NCI-H2029 (cell line): ENCODE results near the gene CYP3A7.
"Not testable (repeated sequence)": the region's sequence is repeated elsewhere in the genome, so short reads cannot be mapped to it uniquely, and the experiment has no call there.

Experiments
- DNase-seq: peaks from one replicate; lab custom pipeline; 2025; lab: John Stamatoyannopoulos, UW

Gene CYP3A7

DNA sequence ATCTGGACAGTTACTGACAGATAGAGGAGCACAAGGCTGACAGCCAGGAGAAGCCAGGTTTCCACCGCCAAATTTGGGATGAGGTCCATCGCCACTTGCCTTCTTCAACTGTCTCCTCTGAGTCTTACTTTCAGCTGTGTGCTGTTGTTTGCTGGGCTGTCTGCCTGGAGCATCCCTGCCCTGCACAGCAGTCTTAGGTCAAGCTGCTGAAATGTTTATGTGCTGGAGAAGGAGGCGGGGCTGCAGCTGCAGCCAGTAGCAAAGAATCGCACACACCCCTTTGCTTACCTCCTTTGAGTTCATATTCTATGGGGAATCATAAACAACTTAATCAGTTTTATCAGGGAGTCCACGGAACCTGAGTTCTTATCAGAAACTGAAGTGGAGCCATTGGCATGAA is 35.0 kb downstream of the CYP3A7 start:
- no peak for DNase-seq

- not testable (repeated sequence) for DNase-seq
Observed at GRCh38 chr7:99698867-99699730, 35.9 kb downstream of the CYP3A7 start.

- no peak for DNase-seq
Observed at GRCh38 chr7:99694912-99695304, 40.1 kb downstream of the CYP3A7 start.

DNA sequence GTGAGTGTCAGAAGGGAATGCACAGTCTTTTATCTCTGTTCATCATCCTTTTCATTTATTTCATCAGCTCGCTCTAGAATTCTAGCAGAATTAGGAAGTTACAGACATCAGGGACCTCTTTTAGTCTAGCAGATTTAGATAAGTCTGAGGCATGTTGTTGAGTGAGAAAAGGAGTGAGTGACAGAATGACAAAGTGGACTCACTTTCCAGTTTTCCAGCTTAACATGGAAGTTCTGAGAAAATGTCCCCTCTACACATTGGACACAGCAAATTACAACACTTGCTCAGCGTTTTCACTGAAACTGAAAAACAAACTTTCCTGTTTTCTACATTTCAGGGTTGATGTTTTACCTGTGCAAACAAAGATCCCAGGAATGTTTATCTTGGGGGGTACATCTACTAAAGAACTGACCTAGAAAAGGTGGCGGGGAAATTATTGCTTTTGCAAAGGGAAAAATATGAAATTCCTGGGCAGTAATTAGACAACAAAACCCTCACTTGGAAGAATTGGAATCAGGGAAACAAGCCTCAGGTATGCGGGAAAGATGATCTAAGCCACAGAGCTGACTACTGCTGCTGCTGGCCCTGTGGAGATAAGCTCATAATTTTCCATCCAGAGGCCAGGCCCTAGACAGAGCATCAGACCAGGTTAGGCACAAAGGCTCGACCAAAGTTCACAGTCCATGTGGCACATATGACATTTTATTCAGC is 40.6 kb downstream of the CYP3A7 start:
- no peak for DNase-seq

- DNase-seq: no peak
Observed at GRCh38 chr7:99693427-99694200, 41.4 kb downstream of the CYP3A7 start.

DNA sequence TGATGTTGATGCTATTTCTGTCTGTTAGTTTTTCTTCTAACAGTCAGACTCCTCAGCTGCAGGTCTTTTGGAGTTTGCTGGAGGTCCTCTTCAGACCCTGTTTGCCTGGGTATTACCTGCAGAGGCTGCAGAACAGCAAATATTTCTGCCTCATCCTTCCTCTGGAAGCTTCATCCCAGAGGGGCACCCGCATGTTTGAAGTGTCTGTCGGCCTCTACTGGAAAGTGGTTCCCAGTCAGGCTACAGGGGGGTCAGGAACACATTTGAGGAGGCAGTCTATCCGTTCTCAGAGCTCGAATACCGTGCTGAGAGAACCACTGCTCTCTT is 41.9 kb downstream of the CYP3A7 start:
- DNase-seq: no peak

DNA sequence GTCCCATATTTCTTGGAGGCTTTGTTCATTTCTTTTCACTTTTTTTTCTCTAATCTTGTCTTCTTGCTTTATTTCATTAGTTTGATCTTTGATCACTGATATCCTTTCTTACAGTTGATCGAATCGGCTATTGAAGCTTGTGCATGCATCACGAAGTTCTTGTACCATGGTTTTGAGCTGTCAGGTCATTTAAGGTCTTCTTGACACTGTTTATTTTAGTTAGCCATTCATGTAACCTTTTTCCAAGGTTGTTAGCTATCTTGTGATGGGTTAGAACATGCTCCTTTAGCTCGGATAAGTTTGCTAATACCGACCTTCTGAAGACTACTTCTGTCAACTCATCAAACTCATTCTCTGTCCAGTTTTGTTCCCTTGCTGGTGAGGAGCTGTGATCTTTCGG is 42.4 kb downstream of the CYP3A7 start:
- DNase-seq: not testable (repeated sequence)

DNA sequence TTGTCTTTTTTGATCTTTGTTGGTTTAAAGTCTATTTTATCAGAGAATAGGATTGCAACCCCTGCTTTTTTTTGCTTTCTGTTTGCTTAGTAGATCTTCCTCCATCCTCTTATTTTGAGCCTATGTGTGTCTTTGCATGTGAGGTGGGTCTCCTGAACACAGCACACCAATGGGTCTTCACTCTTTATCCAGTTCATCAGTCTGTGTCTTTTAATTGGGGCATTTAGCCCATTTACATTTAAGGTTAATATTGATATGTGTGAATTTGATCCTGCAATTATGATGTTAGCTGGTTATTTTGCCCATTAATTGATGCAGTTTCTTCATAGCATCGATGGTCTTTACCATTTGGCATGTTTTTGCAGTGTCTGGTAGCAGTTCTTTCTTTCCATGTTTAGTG is 43.3 kb downstream of the CYP3A7 start:
- DNase-seq: not testable (repeated sequence)

DNA sequence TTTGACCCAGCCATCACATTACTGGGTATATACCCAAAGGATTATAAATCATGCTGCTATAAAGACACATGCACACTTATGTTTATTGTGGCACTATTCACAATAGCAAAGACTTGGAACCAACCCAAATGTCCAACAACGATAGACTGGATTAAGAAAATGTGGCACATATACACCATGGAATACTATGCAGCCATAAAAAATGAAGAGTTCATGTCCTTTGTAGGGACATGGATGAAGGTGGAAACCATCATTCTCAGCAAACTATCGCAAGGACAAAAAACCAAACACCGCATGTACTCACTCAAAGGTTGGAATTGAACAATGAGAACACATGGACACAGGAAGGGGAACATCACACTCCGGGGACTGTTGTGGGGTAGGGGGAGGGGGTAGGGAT is 44.1 kb downstream of the CYP3A7 start:
- not testable (repeated sequence) for DNase-seq

GRCh38 chr7:99685871-99686608 is 49.0 kb downstream of the CYP3A7 start:
- DNase-seq: not testable (repeated sequence)

- DNase-seq: no peak
Observed at GRCh38 chr7:99685129-99685758, 49.8 kb downstream of the CYP3A7 start.

DNA sequence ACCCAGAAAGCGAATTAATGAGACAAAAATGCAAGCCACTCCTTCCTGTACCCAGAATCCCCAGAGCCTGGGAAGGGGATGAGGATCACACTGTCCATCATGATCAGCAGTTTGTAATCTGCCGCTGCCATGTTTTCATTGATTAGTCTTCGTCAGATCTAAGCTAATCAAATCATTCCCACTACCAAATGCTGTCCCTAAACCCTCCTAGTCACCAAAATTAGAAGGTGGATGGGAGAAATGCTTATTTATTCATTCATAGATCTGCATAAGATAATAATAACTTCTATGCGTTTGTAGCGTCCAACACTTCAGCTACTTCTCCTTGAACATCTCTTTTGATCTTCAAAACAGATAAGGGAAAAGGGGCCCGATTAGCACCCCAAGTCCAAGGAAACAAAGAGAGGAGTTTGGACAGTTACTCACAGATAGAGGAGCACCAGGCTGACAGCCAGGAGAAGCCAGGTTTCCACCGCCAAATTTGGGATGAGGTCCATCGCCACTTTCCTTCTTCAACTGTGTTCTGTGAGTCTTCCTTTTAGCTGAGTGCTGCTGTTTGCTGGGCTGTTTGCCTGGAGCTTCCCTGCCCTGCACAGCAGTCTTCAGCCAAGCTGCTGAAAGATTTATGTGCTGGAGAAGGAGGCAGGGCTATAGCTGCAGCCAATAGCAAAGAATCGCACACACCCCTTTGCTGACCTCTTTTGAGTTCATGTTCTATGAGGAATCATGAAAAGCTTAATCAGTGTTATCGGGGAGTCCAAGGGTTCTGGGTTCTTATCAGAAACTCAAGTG is 55.4 kb downstream of the CYP3A7 start, which contains the start of gene CYP3A5:
CYP3A5 (minus strand) TSS at position 597 of the 792 bp plus-strand sequence; CDS start at position 497, 100 bp downstream.
- DNase-seq: no peak

DNA sequence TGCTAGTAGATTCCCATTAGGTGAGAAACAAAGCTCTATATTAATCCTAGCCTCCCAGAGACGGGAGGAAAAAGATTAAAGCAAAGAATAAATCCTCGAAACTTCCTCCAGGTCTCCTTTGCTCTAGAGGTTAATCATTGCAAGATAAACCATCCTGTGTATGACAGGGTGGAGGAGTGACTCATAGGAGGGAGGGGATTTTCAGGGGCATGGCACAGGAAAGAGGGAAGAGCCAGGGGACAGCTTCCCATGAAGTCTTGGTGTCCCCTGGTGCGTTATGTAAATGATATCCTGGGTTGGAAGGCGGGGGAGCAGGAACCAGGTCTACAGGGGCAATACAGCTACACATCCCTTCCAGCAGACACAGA is 56.0 kb downstream of the CYP3A7 start:
- no peak for DNase-seq

GRCh38 chr7:99677648-99678045 is 57.3 kb downstream of the CYP3A7 start:
- no peak for DNase-seq

- no peak for DNase-seq
Observed at GRCh38 chr7:99677013-99677647, 57.9 kb downstream of the CYP3A7 start.

DNA sequence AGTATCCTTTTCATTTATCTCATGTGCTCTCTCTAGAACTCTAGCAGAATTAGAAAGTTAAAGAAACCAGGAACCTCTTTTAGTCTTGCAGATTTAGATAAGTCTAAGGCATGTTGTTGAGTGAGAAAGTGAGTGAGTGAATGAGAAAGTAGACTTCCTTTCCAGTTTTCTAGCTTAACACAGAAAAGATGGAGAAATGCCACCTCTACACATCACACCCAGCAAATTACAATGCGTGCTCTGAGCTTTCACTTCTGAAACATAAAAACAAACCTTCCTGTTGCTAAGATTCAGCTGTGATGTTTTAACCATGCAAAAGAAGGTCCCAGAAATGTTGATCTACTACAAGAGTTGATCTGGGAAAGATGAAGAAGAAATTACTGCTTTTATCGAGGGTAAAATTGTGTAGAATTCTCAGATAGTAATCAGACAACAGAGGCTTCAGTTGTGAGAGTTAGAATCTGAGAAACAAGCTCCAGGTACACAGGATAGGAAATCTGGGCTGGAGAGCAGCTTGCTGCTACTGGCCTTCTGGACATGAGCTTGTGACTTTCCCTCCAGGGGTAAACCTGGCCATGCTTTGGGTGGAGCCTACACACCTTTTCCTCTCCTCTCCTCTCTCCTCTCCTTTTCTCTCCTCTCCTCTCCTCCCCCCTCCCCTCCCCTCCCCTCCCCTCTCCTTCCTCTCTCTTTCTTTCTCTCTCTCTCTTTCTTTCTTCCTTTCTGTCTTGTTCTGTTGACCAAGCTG is 59.8 kb downstream of the CYP3A7 start:
- no peak for DNase-seq

- no peak for DNase-seq
Observed at GRCh38 chr7:99672573-99672972, 62.4 kb downstream of the CYP3A7 start.

- DNase-seq: no peak
Observed at GRCh38 chr7:99669782-99670181, 65.2 kb downstream of the CYP3A7 start.

GRCh38 chr7:99668541-99668940 is 66.5 kb downstream of the CYP3A7 start:
- DNase-seq: no peak
